ENCODE measurements around the gene AGTRAP. TPM values are rescaled to one million over a fixed set of nuclear protein-coding genes. Genes with fewer than 3 reads are reported as not detected.

The AGTRAP gene
- total and polyA plus RNA-seq, 9 of the 15 experiments (the other 6 are each of a cell fraction or from before 2014, with no cell fraction given), result 26.8 to 105 (median 57.5) TPM

- TF ChIP-seq FOXP4 (CRISPR knock-in tag; IDR thresholded peaks at IDR 0.05; ENCODE audit: borderline replicate concordance) (0 out of 2 replicates have a peak, but pooled peaks have one; percentile 72), SNIP1 (IDR thresholded peaks at IDR 0.05; ENCODE audit: low read depth) (no peak), RAD51 (IDR thresholded peaks at IDR 0.05; ENCODE audit: borderline replicate concordance, low read depth) (no peak), POLR2AphosphoS2 (IDR thresholded peaks at IDR 0.05; ENCODE audit: low read length) (no peak), SMAD3 (CRISPR knock-in tag; conservative IDR thresholded peaks at IDR 0.05) (no peak), CBX2 (IDR thresholded peaks at IDR 0.05; ENCODE audit: insufficient read depth, low read length, poor library complexity, severe bottlenecking) (no peak), MAFK (IDR thresholded peaks at IDR 0.05; ENCODE audit: low read length) (no peak; the same call in 1 of the 2 replicates), HLTF (IDR thresholded peaks at IDR 0.05) (no peak), KAT2B (IDR thresholded peaks at IDR 0.05; ENCODE audit: low read depth, low read length) (no peak), POLR2B (IDR thresholded peaks at IDR 0.05; ENCODE audit: low read depth, partially characterized antibody) (no peak), MEF2D (tag; conservative IDR thresholded peaks at IDR 0.05; ENCODE audit: low read depth) (0 out of 2 replicates have a peak, but pooled peaks have one; percentile 19), ZNF24 (IDR thresholded peaks at IDR 0.05) (no peak), SREBF2 (CRISPR knock-in tag; IDR thresholded peaks at IDR 0.05) (no peak), GTF2E2 (tag; IDR thresholded peaks at IDR 0.05) (no peak), ATF3 (IDR thresholded peaks at IDR 0.05) (no peak), ATF3 (CRISPR knock-in tag; conservative IDR thresholded peaks at IDR 0.05) (no peak), PHF21A (IDR thresholded peaks at IDR 0.05; ENCODE audit: borderline replicate concordance, low read depth) (no peak), KDM5B (IDR thresholded peaks at IDR 0.05; ENCODE audit: insufficient replicate concordance, low read depth, low read length) (no peak), BRF1 (IDR thresholded peaks at IDR 0.05; ENCODE audit: borderline replicate concordance, extremely low read depth, insufficient read length) (no peak), ZNF217 (CRISPR knock-in tag; IDR thresholded peaks at IDR 0.05) (no peak), DIDO1 (tag; IDR thresholded peaks at IDR 0.05; ENCODE audit: low read depth) (no peak), NCOA6 (IDR thresholded peaks at IDR 0.05) (no peak), POLR2A (conservative IDR thresholded peaks at IDR 0.05) (no peak), RB1 (IDR thresholded peaks at IDR 0.05; ENCODE audit: low read depth) (peak; percentile 86), NELFE (IDR thresholded peaks at IDR 0.05; ENCODE audit: insufficient read depth, insufficient read length) (no peak), NR2C2 (CRISPR knock-in tag; IDR thresholded peaks at IDR 0.05) (peak; percentile 75; the same call in 1 of the 2 replicates), NR2C2 (tag; IDR thresholded peaks at IDR 0.05) (no peak), POLR2H (tag; IDR thresholded peaks at IDR 0.05; ENCODE audit: low read depth) (no peak)
These were observed 16.5 kb upstream of the AGTRAP start (continued) for GRCh38 chr1:11719313-11720032.
